Muscle of leg (tissue), 11 donors: ENCODE data around the gene DNAAF8. TPM values are rescaled to one million over a fixed set of nuclear protein-coding genes. Genes with fewer than 3 reads are reported as not detected.

ENCODE experiments used
- DNase-seq: peaks from one replicate; pipeline ENCODE4 v3.0.0; 2013
- H3K27ac ChIP-seq: one replicate; pipeline ENCODE4 v1.5.1; 2013; ENCODE audit warnings: mild to moderate bottlenecking, low read length, control low read depth
- H3K27me3 ChIP-seq: one replicate; pipeline ENCODE4 v1.6.1; 2013; ENCODE audit warnings: low read length; ENCODE audit not compliant: control insufficient read depth, insufficient read depth
- H3K36me3 ChIP-seq: one replicate; pipeline ENCODE4 v1.6.1; 2013; ENCODE audit warnings: low read length; ENCODE audit not compliant: control insufficient read depth, insufficient read depth
- H3K4me1 ChIP-seq: one replicate; pipeline ENCODE4 v1.6.1; 2013; ENCODE audit warnings: low read length; ENCODE audit not compliant: control insufficient read depth, insufficient read depth
- H3K4me3 ChIP-seq: one replicate; pipeline ENCODE4 v1.5.1; 2013; ENCODE audit warnings: low read length, control low read depth
- H3K9me3 ChIP-seq: replicated peaks from 2 replicates; pipeline ENCODE4 v1.6.1; 2013; ENCODE audit warnings: low read depth, low read length; ENCODE audit not compliant: control insufficient read depth
- WGBS: methylation state at CpG from one replicate; pipeline ENCODE4 v1.1.5; 2013; ENCODE audit warnings: missing lambda C conversion rate; ENCODE audit not compliant: insufficient coverage; 5-methylcytosine and 5-hydroxymethylcytosine counted together
- polyA plus RNA-seq, 8 donors: library from polyadenylated mRNA; unstranded; fragments of 120-200 nt; gene quantifications; one replicate each; pipeline versions ENCODE4 v1.2.1 to v1.2.3, GENCODE V29; 2013; ENCODE audit warnings: inconsistent platforms in 1 of 8, low replicate concordance in 1 of 8; ENCODE audit not compliant: insufficient read length in 8 of 8, insufficient read depth in 1 of 8
- total RNA-seq: library from RNA; stranded (reverse); fragments of 120-200 nt; gene quantifications from one replicate; pipeline ENCODE4 v1.2.4, GENCODE V29; 2013

The DNAAF8 gene
- total and polyA plus RNA-seq, 9 donors: 0.46 to 1.4 (median 0.69) TPM

GRCh38 chr16:4703906-4704305 is 30.4 kb upstream of the DNAAF8 start:
- no peak for DNase-seq
- Histone ChIP-seq H3K36me3 (peaks cover 72% of the 10 kb centered on the region), H3K27ac (no peak overlapping the region), H3K9me3 (no peaks in the 10 kb centered on the region), H3K27me3 (no peaks in the 10 kb centered on the region), H3K4me3 (no peak overlapping the region), H3K4me1 (no peaks in the 10 kb centered on the region)
- 100% methylated on average over 1 of the region's 7 CpGs for WGBS

GRCh38 chr16:4704491-4704890 is 29.8 kb upstream of the DNAAF8 start:
- 100% methylated on average over 2 of the region's 8 CpGs for WGBS
- no peak overlapping the region for H3K27ac ChIP-seq
- peaks cover 68% of the 10 kb centered on the region for H3K36me3 ChIP-seq

GRCh38 chr16:4704913-4705312 is 29.4 kb upstream of the DNAAF8 start:
- Histone ChIP-seq H3K4me3 (no peak overlapping the region), H3K36me3 (peaks cover 68% of the 10 kb centered on the region), H3K27ac (no peak overlapping the region), H3K4me1 (no peaks in the 10 kb centered on the region), H3K9me3 (no peaks in the 10 kb centered on the region), H3K27me3 (no peaks in the 10 kb centered on the region)
- 94% methylated on average over 11 of the region's 14 CpGs for WGBS
- no peak for DNase-seq

More at GRCh38 chr16:4704491-4704890, 29.8 kb upstream of the DNAAF8 start:
- DNase-seq: no peak
- no peaks in the 10 kb centered on the region for H3K4me1 ChIP-seq
- no peak overlapping the region for H3K4me3 ChIP-seq
- no peaks in the 10 kb centered on the region for H3K9me3 ChIP-seq
- no peaks in the 10 kb centered on the region for H3K27me3 ChIP-seq

- no peak overlapping the region for H3K4me3 ChIP-seq
- no peaks in the 10 kb centered on the region for H3K9me3 ChIP-seq
- H3K27ac ChIP-seq: no peak overlapping the region
- H3K36me3 ChIP-seq: peaks cover 53% of the 10 kb centered on the region
- DNase-seq: peak; percentile 36
- WGBS: 59% methylated on average over 4 of the region's 7 CpGs
- no peaks in the 10 kb centered on the region for H3K4me1 ChIP-seq
- H3K27me3 ChIP-seq: no peaks in the 10 kb centered on the region
Measured at GRCh38 chr16:4706871-4707270, 27.5 kb upstream of the DNAAF8 start.

- no peak for DNase-seq
- H3K27me3 ChIP-seq: no peaks in the 10 kb centered on the region
- 100% methylated on average over 2 of the region's 4 CpGs for WGBS
- peaks cover 47% of the 10 kb centered on the region for H3K36me3 ChIP-seq
- no peak overlapping the region for H3K4me3 ChIP-seq
- no peaks in the 10 kb centered on the region for H3K4me1 ChIP-seq
- no peaks in the 10 kb centered on the region for H3K9me3 ChIP-seq
- no peak overlapping the region for H3K27ac ChIP-seq
Measured at GRCh38 chr16:4709481-4709880, 24.9 kb upstream of the DNAAF8 start.

GRCh38 chr16:4713663-4714501 is 20.5 kb upstream of the DNAAF8 start:
- 89% methylated on average over 14 of the region's 18 CpGs for WGBS
- Histone ChIP-seq H3K27me3 (no peaks in the 10 kb centered on the region), H3K27ac (no peak overlapping the region), H3K36me3 (peaks cover 45% of the 10 kb centered on the region), H3K4me3 (no peak overlapping the region), H3K4me1 (no peaks in the 10 kb centered on the region), H3K9me3 (no peaks in the 10 kb centered on the region)
- DNase-seq: no peak

GRCh38 chr16:4714996-4715395 is 19.3 kb upstream of the DNAAF8 start:
- no peak for DNase-seq
- peaks cover 40% of the 10 kb centered on the region for H3K36me3 ChIP-seq

GRCh38 chr16:4718466-4718865 is 15.9 kb upstream of the DNAAF8 start:
- WGBS: no CpG with 5 or more reads among the region's 5 CpGs
- Histone ChIP-seq H3K27ac (no peak overlapping the region), H3K36me3 (peaks cover 41% of the 10 kb centered on the region), H3K4me3 (no peak overlapping the region), H3K9me3 (no peaks in the 10 kb centered on the region), H3K27me3 (no peaks in the 10 kb centered on the region), H3K4me1 (no peaks in the 10 kb centered on the region)
- no peak for DNase-seq

More at GRCh38 chr16:4714996-4715395, 19.3 kb upstream of the DNAAF8 start:
- no CpG with 5 or more reads among the region's 2 CpGs for WGBS
- Histone ChIP-seq H3K27me3 (no peaks in the 10 kb centered on the region), H3K4me3 (no peak overlapping the region), H3K27ac (no peak overlapping the region), H3K4me1 (no peaks in the 10 kb centered on the region), H3K9me3 (no peaks in the 10 kb centered on the region)

GRCh38 chr16:4723071-4723767 is 11.1 kb upstream of the DNAAF8 start:
- Histone ChIP-seq H3K4me1 (no peaks in the 10 kb centered on the region), H3K36me3 (peaks cover 41% of the 10 kb centered on the region), H3K4me3 (no peak overlapping the region), H3K27me3 (no peaks in the 10 kb centered on the region), H3K27ac (no peak overlapping the region), H3K9me3 (no peaks in the 10 kb centered on the region)
- 94% methylated on average over 5 of the region's 14 CpGs for WGBS
- no peak for DNase-seq

GRCh38 chr16:4724661-4725270 is 9.6 kb upstream of the DNAAF8 start:
- H3K9me3 ChIP-seq: no peaks in the 10 kb centered on the region
- no peak overlapping the region for H3K4me3 ChIP-seq
- no peak for DNase-seq
- H3K27ac ChIP-seq: no peak overlapping the region
- no peaks in the 10 kb centered on the region for H3K27me3 ChIP-seq
- peaks cover 51% of the 10 kb centered on the region for H3K36me3 ChIP-seq
- no peaks in the 10 kb centered on the region for H3K4me1 ChIP-seq
- WGBS: 72% methylated on average over 10 of the region's 11 CpGs
